ENCODE results near the gene GXYLT2.

GRCh38 chr3:72996473-72997333, 108.9 kb downstream of the GXYLT2 start, which contains the start of gene PPP4R2:
- TF ChIP-seq CTCF (IDR thresholded peaks at IDR 0.05), result peak in 1 of 3 experiments; percentile 4
- peak; percentile 93 for TF ChIP-seq POLR2A (IDR thresholded peaks at IDR 0.05; ENCODE audit: low read depth)
- TF ChIP-seq EP300 (IDR thresholded peaks at IDR 0.05), result no peak
